GM12875 (cell line): ENCODE measurements around the gene AGAP1.

ENCODE experiments used
- H3K4me3 ChIP-seq: one replicate; pipeline ENCODE4 v1.5.1; 2011; ENCODE audit warnings: low read depth, low read length, control low read depth
- TF ChIP-seq, protein P1 (sequence below): IDR thresholded peaks from 2 replicates; pipeline ENCODE4 v1.5.1; 2011; ENCODE audit warnings: low read depth, mild to moderate bottlenecking, control low read depth, inconsistent platforms, low read length, moderate library complexity, borderline replicate concordance; ENCODE audit not compliant: insufficient read depth

The AGAP1 gene

DNA sequence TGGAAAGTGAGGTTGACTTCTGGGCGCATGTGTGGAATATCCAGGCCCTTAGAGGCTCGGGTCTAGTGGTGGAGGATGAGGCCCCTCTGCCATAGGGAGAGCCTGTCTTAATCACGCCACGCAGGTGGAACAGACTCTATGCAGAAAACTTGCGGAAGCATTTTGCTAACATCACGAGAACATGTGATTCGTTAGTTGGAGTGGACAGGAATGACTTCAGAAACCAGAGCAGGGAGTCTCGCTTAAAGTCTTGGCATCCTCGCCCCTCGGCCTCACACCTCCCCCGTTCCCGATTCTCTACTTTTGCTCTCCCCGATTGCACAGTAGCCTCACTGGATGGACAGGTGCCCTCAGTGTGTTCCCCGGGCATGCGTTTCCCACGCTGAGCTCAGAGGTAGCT is 340.9 kb downstream of the AGAP1 start:
- H3K4me3 ChIP-seq = no peak overlapping the region
- TF ChIP-seq, protein P1, sequence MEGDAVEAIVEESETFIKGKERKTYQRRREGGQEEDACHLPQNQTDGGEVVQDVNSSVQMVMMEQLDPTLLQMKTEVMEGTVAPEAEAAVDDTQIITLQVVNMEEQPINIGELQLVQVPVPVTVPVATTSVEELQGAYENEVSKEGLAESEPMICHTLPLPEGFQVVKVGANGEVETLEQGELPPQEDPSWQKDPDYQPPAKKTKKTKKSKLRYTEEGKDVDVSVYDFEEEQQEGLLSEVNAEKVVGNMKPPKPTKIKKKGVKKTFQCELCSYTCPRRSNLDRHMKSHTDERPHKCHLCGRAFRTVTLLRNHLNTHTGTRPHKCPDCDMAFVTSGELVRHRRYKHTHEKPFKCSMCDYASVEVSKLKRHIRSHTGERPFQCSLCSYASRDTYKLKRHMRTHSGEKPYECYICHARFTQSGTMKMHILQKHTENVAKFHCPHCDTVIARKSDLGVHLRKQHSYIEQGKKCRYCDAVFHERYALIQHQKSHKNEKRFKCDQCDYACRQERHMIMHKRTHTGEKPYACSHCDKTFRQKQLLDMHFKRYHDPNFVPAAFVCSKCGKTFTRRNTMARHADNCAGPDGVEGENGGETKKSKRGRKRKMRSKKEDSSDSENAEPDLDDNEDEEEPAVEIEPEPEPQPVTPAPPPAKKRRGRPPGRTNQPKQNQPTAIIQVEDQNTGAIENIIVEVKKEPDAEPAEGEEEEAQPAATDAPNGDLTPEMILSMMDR = no peak

DNA sequence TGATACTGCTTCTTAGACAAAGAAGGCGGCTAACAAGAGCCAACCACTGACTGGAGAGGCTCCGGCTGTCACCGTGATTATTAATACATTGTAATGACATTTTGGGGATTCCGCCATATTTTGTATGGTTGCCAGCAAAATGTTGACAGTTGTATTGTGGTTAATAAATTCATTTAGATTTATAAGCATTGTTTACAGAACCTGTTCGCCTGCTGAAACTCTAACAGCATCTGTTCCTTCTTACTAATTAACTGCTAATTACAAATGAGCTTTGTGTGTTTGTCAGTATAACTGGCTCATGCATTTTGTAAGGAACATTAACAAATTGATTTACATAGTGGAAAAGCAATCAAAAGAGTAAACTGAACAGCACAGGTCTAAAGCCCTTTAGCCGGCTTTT is 342.0 kb downstream of the AGAP1 start:
- no peak overlapping the region for H3K4me3 ChIP-seq
- TF ChIP-seq, protein P1 = no peak

DNA sequence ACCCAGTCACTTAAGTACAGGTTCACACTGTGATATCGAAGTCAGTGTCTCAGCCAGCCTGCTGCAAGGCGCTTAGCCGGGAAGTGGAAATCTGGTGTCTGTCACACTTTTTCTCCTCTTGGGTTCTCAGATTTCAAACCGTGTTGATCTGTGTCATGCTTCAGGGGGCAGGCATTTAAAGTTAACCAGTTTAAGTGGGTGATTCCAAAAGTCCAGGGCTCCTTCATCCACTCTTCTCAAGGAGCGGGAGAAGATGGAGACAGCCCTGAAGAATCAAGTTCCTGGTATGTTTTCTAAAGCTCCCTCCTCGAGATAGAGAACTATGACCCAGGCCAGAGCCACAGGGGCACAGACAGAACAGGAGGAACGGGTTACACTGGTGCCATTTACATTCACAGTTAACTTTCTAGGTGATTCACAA is 342.7 kb downstream of the AGAP1 start:
- TF ChIP-seq, protein P1 = no peak
- no peak overlapping the region for H3K4me3 ChIP-seq

DNA sequence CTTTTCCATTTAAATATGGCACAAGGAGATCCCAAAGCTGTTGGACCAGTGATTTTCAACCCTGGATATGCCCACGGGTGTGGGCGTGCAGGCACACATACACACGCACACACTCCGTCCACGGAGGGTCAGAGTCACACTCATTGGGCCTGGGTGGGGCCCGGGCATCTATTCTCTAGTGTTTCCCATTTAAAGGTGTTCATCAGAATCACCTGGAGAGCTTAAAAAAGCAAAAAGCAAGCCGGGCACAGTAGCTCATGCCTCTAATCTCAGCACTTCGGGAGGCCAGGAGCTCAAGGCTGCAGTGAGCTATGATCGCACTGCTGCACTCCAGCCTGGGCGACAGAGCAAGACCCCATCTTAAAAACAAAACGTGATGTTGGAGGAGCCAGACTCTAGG is 345.4 kb downstream of the AGAP1 start:
- no peak overlapping the region for H3K4me3 ChIP-seq
- TF ChIP-seq, protein P1 = no peak

DNA sequence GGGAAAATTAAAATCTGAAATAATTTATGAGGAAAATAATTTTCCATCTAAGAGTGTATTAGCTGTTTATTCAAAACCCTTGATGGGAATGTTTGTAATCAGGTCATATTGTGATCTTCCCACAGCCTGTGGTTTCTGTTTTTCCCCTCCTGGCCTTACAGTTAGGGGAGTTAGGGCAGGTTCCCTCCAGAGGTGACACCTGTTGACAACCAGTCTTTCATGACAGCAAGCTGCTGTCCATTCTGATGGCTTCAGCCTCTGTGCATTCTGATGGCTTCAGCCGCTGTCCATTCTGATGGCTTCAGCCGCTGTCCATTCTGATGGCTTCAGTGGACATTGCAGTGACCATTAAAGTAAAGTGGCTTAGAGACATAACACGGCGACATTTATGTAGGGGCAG is 346.1 kb downstream of the AGAP1 start:
- no peak overlapping the region for H3K4me3 ChIP-seq
- TF ChIP-seq, protein P1 = no peak

DNA sequence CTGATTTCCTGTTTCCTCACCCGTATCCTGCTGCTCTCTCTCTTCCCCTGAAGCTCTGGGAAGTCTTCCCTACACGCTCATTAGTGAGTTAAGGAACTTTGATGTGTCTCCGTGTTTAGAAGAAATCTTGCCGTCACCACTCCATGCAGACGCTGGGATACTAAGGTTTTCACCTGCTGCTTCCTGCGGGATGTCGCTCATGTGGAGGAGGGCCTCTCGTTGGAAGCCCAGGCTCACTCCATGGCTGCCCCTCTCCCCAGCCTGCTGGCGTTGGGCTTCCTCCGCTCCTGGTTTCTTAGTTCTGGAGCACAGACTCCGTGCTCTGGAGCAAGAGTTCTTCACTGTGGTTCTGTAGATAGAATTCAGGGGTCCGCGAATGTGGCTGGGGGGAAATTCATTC is 348.0 kb downstream of the AGAP1 start:
- TF ChIP-seq, protein P1 = no peak
- H3K4me3 ChIP-seq = no peak overlapping the region

DNA sequence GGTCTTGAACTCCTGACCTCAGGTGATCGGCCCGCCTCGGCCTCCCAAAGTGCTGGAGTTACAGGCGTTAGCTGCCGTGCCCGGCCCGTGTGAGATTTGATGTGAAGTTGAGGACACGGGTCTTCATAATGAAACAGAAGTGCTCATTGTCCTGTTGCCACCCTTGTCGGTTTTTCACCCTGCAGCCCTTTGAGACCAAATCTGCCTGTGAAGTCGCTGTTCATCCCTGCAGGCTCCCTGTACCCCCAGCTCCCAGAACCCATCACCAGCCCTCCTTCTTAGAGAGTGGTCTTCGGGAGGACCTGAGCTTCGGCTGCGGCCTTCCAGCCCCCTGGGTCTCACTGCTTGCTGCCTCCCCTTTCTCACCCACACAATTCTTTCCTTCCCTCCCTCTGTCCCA is 349.1 kb downstream of the AGAP1 start:
- no peak overlapping the region for H3K4me3 ChIP-seq
- TF ChIP-seq, protein P1 = no peak
